Measurements from ENCODE around the gene HBEGF.
"Not testable (repeated sequence)": the region's sequence is repeated elsewhere in the genome, so short reads cannot be mapped to it uniquely, and the experiment has no call there.

HBEGF gene

DNA sequence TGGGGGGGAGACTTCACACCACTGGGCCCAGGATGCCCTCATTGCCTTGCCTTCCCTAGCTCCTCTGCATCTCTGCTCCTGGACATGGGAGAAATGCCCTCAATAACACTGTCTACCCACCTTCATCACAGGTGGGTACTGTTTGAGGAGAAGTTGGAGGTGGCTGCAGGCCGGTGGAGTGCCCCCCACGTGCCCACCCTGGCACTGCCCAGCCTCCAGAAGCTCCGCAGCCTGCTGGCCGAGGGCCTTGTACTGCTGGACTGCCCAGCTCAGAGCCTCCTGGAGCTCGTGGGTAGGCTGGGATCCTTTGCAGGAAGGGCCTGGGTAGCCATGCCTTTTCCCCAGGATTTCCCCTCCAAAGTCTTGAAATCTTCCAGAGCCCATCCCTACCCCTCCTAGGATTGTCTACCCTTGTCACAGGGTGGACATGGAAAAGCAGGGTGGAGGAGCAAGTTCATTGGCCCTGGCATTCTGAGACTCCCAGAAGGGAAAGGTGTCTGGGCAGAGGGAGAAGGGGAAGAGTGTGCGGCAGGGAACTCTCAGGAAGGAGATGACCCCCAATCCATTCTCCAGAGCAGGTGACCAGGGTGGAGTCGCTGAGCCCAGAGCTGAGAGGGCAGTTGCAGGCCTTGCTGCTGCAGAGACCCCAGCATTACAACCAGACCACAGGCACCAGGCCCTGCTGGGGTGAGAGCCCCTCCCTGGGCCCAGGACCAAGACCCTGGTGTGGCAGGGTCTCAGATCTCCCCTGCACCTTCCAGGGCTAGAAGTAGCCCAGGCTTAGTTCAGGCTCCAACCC is 14.5 kb upstream of the HBEGF start:
- DNase-seq, result no peak

DNA sequence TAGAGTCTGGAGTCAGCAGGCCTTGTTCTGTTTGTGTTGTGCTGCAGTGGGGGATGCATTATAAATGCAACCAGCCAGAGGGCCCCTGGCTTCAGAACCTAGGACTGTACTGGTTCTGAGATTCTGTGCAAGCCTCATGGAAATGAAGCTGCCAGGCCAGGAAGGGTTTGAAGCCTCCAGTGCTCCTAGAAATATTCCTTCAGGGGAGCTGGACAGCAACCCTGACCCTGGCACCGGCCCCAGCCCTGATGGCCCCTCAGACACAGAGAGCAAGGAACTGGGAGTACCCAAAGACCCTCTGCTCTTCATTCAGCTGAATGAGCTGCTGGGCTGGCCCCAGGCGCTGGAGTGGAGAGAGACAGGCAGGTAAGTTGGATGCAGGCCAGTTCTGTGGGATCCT is 13.7 kb upstream of the HBEGF start, which contains the start of gene SLC4A9:
Gene SLC4A9 (plus strand): TSS at position 94 of the 400 bp plus-strand sequence. CDS start 43 bp downstream, at position 137.
- no peak for DNase-seq

DNA sequence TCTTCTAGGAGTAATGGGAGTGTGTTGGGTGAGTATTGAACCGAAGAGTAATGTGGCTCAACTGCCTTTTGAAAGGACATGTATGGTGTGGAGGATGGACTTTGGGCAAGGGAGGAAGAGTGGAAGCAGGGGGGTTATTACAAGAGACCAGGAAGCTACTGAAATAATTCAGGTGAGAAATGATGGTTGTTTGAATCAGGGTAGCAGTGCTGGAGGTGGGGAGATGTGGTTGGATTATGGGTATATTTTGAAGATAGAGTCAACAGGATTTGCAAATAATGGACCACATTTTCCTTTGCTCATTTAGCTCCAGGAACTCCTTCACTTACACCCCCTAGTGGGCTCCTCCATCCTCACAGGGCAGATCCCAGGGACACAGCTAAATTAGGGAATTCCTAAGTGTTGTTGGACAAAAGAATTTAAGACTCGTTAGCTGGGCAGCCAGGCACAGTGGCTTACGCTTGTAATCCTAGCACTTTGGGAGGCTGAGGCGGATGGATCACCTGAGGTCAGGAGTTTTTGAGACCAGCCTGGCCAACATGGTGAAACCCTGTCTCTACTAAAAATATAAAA is 12.4 kb upstream of the HBEGF start:
- DNase-seq, result no peak

DNA sequence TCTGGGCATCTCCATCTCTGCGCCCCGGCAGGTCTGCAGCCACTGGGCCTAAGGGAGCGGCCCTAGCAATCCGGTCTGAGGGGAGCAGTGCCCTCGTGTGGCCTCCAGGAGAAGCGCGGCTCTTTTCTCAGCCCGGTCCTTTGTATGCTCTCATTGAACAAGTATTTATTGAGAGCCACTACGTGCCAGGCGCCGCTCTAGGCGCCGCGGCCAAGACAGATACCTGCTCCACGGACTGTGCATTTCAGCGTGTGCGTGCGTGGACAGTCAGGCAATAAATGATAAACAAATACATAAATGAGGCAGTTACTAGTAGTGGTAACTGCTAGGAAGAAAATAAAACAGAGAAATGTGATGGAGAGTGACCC is 11.3 kb upstream of the HBEGF start:
- DNase-seq, result peak; percentile 40

DNA sequence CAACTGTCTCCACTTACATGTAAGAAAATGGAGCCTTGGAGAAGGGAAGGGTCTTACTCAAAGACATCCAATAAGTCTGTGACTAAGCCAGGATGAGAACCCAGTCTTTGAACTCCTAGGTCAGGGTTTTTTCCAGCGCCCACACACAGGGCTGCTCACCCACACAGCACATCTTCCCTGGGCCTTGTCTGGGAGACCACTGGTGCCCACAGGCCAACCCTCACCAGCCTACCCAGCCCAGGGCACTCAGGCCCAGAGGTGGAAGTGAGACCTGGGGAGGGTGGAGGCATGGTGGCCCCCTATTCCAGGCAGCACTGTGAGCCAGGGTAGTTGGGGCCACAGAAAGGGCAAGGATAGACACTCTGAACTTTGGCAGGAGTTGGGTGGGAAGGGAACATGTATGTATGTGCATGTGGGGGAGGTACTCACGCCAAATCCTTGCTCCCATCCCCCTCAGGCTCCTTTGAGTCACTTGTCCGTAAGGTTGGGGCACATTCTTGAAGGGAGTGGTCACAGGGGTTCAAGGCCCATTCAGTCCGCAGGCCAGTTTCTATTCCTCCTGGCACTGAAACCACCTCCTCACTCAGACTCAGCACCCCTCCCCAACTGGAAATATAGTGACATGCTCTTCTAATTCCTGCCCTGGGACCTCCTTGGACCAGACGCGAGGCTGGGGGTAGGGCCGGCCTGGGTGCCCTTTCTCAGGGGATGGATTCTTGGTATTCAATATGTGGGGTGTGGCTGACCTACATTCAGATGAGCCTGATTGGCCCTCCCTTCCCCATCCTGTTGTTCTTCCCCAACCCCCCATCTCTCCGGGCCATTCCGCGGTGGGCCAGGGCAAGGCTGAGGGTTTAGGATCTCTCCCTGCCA is 10.7 kb upstream of the HBEGF start:
- no peak for DNase-seq

DNA sequence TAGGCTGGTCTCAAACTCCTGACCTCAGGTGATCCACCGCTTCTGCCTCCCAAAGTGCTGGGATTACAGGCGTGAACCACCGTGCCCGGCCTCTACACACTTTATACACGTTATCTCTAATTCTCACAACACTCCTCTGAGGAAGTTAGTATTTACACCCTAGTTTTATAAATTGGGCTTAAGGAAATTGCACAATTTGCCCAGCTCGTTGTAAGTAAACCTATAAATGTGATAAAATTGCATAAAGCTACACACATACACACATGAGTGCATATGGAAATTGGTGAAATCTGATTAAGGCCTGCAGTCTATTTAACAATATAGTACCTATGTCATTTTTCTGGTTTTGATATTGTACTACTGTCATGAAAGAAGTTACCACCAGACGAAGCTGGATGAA is 9.1 kb upstream of the HBEGF start:
- no peak for DNase-seq

DNA sequence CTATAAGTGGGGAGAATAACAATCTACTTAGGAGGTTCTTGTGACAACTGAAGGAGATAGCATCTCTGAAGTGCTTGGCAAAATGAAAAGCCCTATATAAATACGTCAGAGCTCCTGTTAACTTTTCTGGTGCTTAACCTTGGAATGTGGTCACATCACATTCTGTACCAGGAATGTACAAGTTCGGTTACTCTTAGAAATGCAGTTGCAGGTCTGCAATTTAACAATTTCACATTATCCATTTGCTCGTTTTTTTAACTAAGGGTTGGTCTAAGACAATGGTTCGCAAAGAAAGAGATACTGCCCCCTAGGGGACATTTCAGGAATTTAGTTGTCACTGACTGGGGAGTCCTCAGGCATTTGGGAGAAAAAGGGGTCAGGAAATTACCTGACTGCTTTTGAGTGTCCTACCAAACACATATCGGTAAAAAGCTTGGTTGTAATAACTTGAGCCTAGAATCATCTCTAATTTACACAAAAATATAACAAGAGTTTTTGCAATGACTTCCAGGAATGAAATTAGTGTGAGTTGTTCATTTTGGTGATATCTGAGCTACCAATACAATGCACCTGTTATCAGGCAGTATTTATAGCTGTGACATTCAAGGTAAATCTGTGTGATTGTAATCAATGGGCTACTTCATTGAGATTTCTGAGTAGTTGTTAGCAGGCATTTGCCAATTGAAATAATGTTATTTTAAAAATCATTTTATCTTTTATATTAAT is 5.4 kb upstream of the HBEGF start:
- peak; percentile 10 for DNase-seq

DNA sequence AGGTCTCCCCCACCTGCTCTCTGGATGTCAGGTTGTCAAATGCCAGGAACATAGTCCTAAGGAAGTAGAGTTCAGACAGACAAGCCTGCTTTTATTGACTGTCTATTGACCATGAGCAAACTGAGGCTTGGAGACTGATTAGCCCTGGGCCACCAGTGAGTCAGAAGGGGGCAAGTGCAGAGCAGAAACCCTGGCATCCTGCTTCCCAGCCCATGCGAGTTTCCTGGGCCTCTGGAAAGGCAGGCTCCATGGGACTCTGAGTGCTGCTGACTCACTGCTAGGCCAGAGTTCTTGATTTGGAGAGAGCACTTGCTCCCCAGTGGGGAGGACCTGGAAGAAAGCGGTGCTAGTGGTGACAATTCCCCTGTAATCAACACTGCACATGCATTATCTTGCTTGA is 2.8 kb upstream of the HBEGF start:
- DNase-seq, result no peak

DNA sequence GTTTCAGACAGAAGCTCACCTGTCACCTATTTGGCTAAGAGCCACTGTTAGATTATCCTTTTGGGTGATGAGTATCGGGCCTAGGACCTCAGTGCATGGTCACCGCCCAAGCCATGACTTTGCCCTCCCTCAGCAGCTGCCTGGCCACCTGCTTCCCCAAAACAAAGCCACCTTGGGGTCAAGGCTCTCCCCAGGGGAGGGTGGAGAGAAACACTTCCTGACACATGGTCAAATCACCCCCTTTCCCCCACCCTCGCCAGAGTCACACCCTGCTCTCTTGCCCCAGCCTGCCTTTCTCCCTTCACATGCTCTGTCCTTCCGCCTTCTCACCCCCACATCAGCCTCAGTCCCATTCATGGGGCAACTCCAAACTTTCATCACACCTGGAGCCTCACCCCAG is 1.7 kb upstream of the HBEGF start:
- no peak for DNase-seq

DNA sequence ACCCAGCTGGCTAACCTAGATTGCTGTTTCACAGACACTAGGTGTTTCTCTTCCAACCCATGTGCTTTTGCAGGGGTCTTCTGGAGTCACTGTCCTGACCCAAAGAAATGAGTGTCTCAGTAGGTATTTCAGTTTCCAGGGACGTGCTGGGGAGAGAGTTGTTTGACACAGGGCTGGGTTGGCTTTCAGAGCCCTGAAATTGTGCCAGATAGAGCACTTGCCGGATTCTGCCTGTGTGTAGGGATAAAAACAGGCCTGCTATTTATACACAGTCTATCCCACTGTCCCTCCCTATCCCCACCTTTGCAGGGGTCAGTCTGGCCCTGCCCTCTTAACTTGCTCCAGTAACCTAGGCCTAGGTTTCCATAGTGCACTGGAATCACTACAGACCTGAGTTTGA is 957 bp upstream of the HBEGF start:
- no peak for DNase-seq

DNA sequence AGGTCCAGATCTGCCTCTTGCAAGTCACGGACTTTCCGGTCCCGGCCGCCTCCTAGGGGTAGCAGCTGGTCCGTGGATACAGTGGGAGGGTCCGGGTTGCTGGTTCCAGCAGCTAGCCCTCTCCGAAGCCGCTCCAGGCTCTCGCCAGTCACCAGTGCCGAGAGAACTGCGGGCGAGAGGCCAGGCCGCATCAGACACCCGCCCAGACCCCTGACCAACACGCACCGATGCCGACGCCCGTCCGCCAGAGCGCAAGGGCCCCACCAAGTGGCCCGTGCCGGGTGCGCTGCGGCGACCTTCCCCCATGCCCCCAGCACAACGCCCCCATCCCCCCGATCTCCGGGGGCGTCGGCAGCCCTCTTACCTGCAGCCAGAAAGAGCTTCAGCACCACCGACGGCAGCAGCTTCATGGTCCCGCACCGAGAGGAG is 470 bp downstream of the HBEGF start:
- DNase-seq, result no peak

DNA sequence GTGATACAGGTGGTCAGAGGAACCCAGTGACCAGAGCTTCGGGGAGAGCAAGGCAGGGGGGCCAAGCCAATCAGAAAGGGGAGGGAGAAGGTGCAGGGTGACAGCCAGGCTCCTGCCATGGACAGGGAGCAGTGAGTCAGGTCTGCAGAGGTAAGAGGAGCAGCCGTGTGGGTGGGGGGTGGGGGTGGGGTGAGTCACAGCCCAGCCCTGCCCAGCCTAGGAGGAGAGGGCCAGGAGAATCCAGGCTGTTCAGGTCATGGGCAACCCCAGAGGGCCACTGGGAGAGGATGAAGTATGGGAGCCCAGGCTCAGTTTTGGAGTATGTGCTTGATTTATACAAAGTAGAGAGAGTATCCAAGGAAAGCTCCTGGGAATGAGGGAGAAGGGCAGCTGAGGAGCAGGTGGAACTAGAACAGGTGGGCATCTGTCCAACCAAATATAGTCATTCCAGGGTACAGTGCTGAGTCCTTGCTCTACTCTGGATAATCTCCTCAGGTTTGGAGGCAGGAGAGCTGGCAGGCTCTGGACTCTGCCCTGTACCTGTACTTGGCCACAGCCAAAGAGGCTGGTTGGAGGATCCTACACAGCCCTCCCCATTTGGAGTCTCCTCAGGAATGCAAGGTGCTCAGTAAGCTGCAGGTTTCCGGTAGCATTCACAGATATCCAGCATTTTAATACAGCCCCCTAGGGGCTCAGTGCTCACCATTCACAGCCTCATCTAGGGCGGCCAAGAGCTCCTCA is 1.6 kb downstream of the HBEGF start:
- DNase-seq, result no peak

DNA sequence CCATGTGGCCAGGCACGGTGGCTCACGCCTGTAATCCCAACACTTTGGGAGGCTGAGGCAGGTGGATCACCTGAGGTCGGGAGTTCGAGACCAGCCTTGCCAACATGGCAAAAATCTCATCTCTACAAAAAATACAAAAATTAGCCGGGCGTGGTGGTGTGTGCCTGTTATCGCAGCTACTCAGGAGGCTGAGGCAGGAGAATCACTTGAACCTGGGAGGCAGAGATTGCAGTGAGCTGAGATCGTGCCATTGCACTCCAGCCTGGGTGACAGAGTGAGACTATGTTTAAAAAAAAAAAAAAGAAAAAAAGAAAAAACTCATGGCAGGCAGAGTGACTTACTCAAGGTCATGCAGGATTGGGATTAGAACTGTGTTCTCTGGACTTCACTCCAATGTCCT is 2.6 kb downstream of the HBEGF start:
- not testable (repeated sequence) for DNase-seq

DNA sequence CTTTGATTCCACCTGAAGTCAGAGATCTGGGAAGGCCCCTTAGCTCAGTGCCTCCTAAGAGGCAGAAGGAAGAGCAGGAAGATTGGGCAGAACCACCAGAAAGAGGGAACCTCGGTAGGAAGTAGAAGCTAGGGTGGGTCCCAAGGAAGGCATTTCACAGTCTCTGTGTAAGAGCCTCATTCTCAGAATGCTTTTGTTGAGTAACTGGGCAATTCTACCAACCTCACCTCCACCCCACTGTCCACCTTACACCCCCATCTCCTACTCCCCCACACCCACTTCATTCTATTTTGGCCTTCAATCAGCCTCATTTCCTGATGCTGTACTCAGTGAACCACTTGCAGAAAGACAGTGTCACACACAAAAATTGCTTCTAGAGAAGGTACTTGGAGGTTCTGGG is 3.5 kb downstream of the HBEGF start:
- no peak for DNase-seq

DNA sequence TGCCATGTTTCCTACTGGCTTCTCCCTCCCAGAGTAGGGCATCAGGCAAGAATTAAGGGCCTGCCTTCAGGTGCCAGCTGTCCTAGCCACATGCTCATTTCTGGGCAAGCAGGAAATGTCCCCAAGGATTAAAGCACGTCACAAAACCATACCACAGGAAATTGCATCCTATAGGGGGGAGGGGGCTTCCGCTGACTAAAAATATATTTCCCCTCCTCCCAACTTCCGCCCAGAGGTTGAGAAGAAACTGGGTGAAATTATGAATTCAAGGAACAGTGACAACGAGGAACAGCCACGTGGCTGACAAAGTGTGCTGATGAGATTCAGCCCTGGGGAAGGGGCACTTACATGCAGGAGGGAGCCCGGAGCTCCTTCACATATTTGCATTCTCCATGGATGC is 4.1 kb downstream of the HBEGF start:
- no peak for DNase-seq

DNA sequence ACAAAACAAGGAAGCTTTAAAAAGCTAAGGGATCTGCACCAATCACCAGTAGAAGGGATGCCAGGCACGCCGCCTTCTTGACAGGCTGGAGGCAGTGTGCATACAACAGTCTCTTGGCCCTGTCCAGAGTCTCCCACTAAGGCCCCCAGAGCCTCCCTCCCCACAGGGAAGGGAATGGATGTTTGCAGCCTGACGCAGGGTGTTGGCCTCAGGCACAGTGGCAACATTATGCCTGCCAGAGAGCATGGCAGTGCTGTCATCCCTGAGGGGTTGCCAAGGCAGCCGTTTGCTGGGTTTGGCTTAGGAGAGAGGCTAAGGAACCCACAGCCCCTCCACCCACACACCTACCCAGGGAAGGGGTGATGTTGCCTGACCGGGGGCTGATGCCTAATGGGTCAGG is 4.8 kb downstream of the HBEGF start:
- DNase-seq, result no peak

DNA sequence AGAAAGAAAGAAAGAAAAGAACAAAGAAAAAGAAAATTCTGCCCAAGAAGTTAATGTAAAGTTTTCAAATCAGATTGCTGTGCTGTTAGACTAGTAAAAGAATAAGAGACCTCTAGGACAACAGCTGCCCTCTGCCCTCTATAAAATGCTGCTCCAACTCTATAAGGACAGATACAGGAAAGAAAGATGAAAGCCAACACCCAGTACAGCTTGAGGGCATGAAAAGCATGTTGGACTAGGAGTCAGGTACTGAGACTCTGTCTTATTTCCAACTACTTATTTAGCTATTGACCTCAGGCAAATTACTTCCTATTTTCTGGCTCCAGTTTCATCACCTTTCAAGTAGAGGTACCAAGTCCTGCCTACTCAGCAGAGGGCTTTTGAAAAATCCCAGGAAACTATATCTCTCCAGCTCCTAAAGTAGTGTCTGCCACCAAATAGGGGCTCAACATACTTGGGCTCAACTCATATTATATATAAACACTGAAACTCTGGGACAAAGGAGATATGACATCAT is 5.7 kb downstream of the HBEGF start:
- DNase-seq, result no peak

DNA sequence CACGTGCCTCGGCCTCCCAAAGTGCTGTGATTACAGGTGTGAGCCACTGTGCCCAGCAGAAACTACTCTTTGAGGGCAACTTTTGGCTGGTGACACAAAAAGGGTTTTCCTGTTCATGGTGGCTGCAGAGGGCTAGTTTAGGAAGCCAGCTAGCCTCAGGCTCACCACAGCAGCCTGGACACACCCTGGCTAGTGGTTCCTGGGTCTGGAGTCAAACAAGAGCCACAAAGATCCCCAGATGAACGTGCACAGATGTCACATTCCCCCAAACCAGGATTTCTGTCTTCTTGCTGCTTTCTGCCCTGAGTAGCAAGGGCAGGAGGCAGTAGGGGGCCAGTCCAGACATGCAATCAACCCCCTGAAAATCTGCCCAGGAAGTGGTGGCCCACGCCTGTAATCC is 6.8 kb downstream of the HBEGF start:
- DNase-seq, result no peak

DNA sequence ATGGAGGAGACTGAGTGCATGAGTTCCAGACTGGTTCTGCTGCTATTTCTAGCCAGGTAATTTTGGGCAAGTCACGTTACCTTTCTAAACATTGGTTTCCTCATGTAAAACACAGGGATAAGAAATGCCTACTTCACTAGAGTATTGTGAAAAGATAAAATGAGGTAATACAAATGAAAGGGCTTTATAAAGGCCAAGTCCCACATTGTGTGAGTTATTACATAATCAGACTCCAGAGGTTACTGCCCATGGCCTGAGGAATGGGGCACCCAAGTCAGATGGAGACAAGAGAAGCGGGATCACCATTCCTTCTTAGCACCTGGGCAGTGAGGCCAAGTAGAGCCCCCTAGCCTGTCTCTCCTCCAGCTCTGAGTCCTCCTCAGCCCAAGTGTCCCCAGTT is 7.5 kb downstream of the HBEGF start:
- DNase-seq, result no peak

DNA sequence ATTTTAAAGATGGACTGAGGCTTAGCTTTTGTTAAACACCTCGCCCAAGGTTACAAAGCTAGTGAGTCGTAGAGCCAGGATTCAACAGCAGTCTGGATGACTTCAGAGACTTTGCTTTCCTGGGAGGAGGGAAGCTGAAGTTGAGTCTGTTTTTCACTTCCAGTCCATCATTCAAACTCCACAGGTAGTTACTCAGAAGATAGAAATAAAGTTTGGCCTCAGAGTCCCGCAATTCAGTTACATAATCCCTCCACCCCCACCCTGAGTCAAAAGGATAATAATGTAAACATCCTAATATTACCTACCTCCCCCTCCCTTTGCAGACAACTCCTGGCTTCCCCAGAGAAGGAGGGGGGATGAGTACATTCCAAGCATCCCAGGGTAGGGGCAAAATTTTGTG is 8.1 kb downstream of the HBEGF start:
- no peak for DNase-seq

DNA sequence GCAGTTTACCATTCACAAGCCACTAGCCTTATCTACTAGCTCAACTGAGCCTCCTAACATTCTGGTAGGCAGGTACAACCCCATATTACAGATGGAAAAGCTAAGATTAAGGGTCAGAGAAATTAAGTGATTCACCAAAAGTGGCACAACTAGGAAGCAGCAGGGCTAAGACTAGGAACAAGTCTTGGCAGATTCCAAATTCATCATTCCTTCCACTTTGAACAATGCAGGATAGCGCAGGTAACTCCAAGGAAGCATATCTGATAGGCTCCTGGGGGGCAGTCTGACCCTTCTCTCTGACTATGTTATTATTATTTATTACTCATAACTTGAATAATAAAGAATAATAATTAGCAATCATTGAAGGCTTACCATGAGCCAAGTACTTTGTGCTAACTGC is 8.5 kb downstream of the HBEGF start:
- DNase-seq, result no peak

DNA sequence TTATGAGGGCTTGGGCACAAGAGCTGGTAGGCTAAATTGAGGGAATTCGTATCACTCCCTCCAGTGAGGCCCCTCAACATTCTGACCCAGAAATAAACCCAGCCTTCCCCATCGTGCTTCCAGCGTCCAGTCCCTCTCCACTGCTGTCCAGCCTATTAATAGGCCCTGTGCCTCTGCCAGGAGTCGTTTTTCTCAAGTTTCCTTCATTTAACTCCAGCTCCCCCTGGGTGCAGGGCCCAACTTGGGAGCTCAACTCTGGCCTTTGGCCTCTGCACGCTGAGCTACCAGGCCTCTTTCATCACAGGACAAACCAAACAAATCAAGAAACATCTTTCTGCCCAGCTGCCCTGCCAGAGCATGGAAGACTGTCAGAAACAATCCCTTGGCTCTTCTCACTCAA is 10.0 kb downstream of the HBEGF start:
- no peak for DNase-seq

All from NCI-H1048 (cell line).